Activated CD8-positive, alpha-beta memory T cell treated with anti-CD3 and anti-CD28 coated beads for 1 hour (primary cell): ENCODE measurements around the gene MBD2.
"Not testable (repeated sequence)": the region's sequence is repeated elsewhere in the genome, so short reads cannot be mapped to it uniquely, and the experiment has no call there.

Experiments used
- DNase-seq, 2 donors: peaks; one replicate each; pipeline ENCODE4 v3.0.0-alpha.2; 2020; ENCODE audit warnings: low read depth in 1 of 2; ENCODE audit errors: extremely low read depth in 1 of 2

MBD2 gene

GRCh38 chr18:54224379-54225014 is at the start of gene MBD2:
Gene MBD2 (minus strand): TSS chr18:54224669. CDS start chr18:54224559, 110 bp downstream.
- DNase-seq, result peak; percentile 80 to 91

- peak in 1 of 2 donors; percentile 11 for DNase-seq
Observed at GRCh38 chr18:54269893-54270844, 45.7 kb upstream of the MBD2 start.

- no peak for DNase-seq
Observed at GRCh38 chr18:54268751-54269150, 44.3 kb upstream of the MBD2 start.

- no peak for DNase-seq
Observed at GRCh38 chr18:54267701-54268100, 43.2 kb upstream of the MBD2 start.

GRCh38 chr18:54263904-54264336 is 39.5 kb upstream of the MBD2 start:
- no peak for DNase-seq

- DNase-seq, result no peak
Observed at GRCh38 chr18:54261894-54262293, 37.4 kb upstream of the MBD2 start.

GRCh38 chr18:54260396-54261072 is 36.1 kb upstream of the MBD2 start:
- DNase-seq, result no peak

GRCh38 chr18:54257818-54258217 is 33.3 kb upstream of the MBD2 start:
- not testable (repeated sequence) for DNase-seq

- DNase-seq, result no peak
Observed at GRCh38 chr18:54257015-54257414, 32.5 kb upstream of the MBD2 start.

GRCh38 chr18:54255141-54255540 is 30.7 kb upstream of the MBD2 start:
- DNase-seq, result no peak

GRCh38 chr18:54254265-54254758 is 29.8 kb upstream of the MBD2 start:
- DNase-seq, result no peak

- no peak for DNase-seq
Observed at GRCh38 chr18:54251606-54252390, 27.3 kb upstream of the MBD2 start.

GRCh38 chr18:54250846-54251261 is 26.4 kb upstream of the MBD2 start:
- DNase-seq, result no peak

- DNase-seq, result no peak
Observed at GRCh38 chr18:54247511-54248175, 23.2 kb upstream of the MBD2 start.

- DNase-seq, result no peak
Observed at GRCh38 chr18:54242327-54242726, 17.9 kb upstream of the MBD2 start.

GRCh38 chr18:54241483-54241882 is 17.0 kb upstream of the MBD2 start:
- no peak for DNase-seq

- DNase-seq, result no peak
Observed at GRCh38 chr18:54240629-54241107, 16.2 kb upstream of the MBD2 start.

GRCh38 chr18:54239601-54240000 is 15.1 kb upstream of the MBD2 start:
- DNase-seq, result no peak

GRCh38 chr18:54239091-54239490 is 14.6 kb upstream of the MBD2 start:
- no peak for DNase-seq
